Measurements from ENCODE around the gene CYB5R2. TPM values are rescaled to one million over a fixed set of nuclear protein-coding genes. Genes with fewer than 3 reads are reported as not detected.

CYB5R2 gene
- total RNA-seq, 2 donors from 2014 or later: 14.1 to 52.5 TPM

DNA sequence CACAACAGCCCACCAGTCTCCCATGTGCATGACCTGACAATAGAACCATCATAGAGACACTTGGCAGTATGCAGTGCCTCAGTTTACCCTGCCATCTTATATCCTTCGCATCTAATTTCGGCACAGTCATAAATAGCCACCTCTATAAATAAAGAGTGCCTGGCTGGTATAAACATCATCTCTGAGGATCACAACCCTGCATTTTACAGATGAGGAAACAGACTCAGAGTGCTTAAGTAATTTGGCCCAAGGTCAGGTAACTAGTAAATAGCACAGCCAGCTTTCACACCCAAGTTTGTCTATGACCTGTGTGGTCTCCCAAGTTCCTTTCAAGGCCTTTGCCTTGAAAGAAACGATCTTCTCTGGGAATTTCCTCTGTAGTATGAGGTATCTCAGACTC is 44.6 kb downstream of the CYB5R2 start:
- H3K9me3 ChIP-seq: no peaks in the 10 kb centered on the region
- WGBS: 86% methylated on average over 3 of the region's 3 CpGs
- DNase-seq (ENCODE audit: low spot score): no peak
- H3K4me1 ChIP-seq (replicated peaks): peaks cover 4% of the 10 kb centered on the region
- TF ChIP-seq, protein P1, sequence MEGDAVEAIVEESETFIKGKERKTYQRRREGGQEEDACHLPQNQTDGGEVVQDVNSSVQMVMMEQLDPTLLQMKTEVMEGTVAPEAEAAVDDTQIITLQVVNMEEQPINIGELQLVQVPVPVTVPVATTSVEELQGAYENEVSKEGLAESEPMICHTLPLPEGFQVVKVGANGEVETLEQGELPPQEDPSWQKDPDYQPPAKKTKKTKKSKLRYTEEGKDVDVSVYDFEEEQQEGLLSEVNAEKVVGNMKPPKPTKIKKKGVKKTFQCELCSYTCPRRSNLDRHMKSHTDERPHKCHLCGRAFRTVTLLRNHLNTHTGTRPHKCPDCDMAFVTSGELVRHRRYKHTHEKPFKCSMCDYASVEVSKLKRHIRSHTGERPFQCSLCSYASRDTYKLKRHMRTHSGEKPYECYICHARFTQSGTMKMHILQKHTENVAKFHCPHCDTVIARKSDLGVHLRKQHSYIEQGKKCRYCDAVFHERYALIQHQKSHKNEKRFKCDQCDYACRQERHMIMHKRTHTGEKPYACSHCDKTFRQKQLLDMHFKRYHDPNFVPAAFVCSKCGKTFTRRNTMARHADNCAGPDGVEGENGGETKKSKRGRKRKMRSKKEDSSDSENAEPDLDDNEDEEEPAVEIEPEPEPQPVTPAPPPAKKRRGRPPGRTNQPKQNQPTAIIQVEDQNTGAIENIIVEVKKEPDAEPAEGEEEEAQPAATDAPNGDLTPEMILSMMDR (IDR thresholded peaks at IDR 0.05): no peak
- TF ChIP-seq POLR2A (IDR thresholded peaks at IDR 0.05): no peak
- no peak for TF ChIP-seq POLR2AphosphoS5 (IDR thresholded peaks at IDR 0.05)
- no peaks in the 10 kb centered on the region for H3K36me3 ChIP-seq
- H3K4me3 ChIP-seq: no peak overlapping the region
- H3K27ac ChIP-seq: no peak overlapping the region
- H3K27me3 ChIP-seq (replicated peaks; ENCODE audit: insufficient read depth): no peaks in the 10 kb centered on the region
- intact Hi-C loops (cut with DNase I): no loop called here

DNA sequence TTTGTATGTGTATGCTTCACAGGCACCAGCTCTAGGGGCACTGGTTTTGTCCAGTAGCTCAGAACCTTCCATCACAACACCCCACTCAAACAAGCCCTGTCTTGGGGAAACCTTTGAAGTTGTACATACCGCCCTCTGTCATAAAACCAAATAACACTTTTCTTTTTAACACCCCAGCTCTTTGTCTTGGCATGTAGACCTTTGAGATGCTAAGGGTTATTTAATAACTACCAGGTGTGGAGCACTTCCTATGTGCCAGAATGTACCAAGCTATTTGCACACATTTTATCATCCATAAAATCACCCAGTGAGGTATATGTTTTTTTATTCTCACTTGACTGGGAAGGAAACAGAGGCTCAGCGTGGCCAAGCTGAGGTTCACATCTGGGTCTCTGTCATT is 50.6 kb downstream of the CYB5R2 start:
- 46% methylated on average over 2 of the region's 2 CpGs for WGBS
- DNase-seq (ENCODE audit: low spot score): no peak
- TF ChIP-seq POLR2A (IDR thresholded peaks at IDR 0.05) (no peak), POLR2AphosphoS5 (IDR thresholded peaks at IDR 0.05) (no peak)
- TF ChIP-seq, protein P1 (IDR thresholded peaks at IDR 0.05): no peak
- Histone ChIP-seq H3K4me3 (no peak overlapping the region), H3K27me3 (replicated peaks; ENCODE audit: insufficient read depth) (no peaks in the 10 kb centered on the region), H3K36me3 (no peaks in the 10 kb centered on the region), H3K27ac (no peak overlapping the region), H3K4me1 (replicated peaks) (no peaks in the 10 kb centered on the region), H3K9me3 (no peaks in the 10 kb centered on the region)
- intact Hi-C loops (cut with DNase I): no loop called here

DNA sequence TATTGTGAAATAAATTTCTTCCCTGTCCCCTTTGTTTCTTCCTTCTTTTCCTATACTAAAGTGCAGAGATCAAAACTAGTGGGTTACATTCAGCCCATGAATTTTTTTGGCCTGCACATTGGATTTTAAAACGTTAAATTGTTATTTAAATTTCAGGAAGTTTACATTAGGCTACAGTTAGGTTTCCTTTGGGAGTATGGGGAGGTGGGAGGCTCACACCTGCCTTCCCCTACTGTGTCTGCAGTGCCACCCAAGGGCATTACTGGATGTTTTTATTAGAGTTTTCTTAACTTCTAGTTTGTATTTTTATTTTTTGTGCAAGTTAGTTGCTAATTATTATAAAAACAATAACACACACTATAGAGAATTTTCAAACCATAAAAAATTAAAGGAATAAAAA is 51.7 kb downstream of the CYB5R2 start:
- Histone ChIP-seq H3K4me3 (no peak overlapping the region), H3K36me3 (no peaks in the 10 kb centered on the region), H3K4me1 (replicated peaks) (no peaks in the 10 kb centered on the region), H3K9me3 (no peaks in the 10 kb centered on the region), H3K27ac (no peak overlapping the region), H3K27me3 (replicated peaks; ENCODE audit: insufficient read depth) (no peaks in the 10 kb centered on the region)
- TF ChIP-seq, protein P1 (IDR thresholded peaks at IDR 0.05): no peak
- no peak for TF ChIP-seq POLR2A (IDR thresholded peaks at IDR 0.05)
- TF ChIP-seq POLR2AphosphoS5 (IDR thresholded peaks at IDR 0.05): no peak
- 36% methylated on average over 1 of the region's 1 CpG for WGBS
- intact Hi-C loops (cut with DNase I): no loop called here
- DNase-seq (ENCODE audit: low spot score): no peak

DNA sequence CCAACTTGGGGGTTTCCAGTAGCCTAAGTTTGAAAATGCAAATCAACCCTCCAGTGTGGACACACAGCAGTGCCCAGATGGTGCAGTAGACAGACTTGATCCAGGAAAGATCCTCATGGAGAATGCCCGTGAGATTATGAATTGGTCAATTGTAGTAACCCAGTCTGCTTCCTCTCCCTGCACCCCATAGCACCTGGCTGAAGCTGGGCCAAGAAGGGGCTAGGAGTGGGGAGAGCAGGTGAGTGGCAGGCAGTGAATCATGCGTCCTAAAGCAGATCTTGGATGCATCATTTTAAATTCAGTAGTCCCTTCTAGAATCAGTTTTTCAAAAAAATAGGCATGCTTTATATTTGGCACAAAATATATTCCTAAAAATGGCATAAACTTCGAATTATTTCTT is 52.2 kb downstream of the CYB5R2 start:
- intact Hi-C loops (cut with DNase I): no loop called here
- no peaks in the 10 kb centered on the region for H3K36me3 ChIP-seq
- WGBS: 90% methylated on average over 3 of the region's 3 CpGs

DNA sequence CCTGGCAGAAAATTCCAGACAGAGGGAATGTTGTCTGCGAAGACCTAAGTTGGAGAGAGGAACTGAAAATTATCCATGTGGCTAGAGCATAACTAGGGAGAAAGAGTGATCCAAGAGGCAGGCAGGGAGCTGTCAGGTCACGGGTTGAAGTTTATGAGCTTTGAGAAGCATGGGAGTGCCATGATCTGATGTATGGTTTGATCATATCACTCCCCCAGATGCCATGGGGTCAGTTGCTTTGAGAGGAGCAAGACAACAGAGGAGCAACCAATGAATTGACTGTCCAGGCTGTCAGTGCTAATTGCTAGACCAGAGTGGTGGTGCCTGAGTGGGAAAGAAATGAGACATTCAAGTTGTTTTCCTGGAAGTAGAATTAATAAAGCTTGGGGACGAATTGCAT is 54.0 kb downstream of the CYB5R2 start:
- no peaks in the 10 kb centered on the region for H3K4me1 ChIP-seq (replicated peaks)
- H3K27ac ChIP-seq: no peak overlapping the region
- WGBS: 81% methylated on average over 3 of the region's 3 CpGs
- TF ChIP-seq POLR2A (IDR thresholded peaks at IDR 0.05): no peak
- TF ChIP-seq, protein P1 (IDR thresholded peaks at IDR 0.05): no peak
- no peaks in the 10 kb centered on the region for H3K36me3 ChIP-seq
- H3K27me3 ChIP-seq (replicated peaks; ENCODE audit: insufficient read depth): no peaks in the 10 kb centered on the region
- no peak overlapping the region for H3K4me3 ChIP-seq
- intact Hi-C loops (cut with DNase I): no loop called here
- no peaks in the 10 kb centered on the region for H3K9me3 ChIP-seq
- DNase-seq (ENCODE audit: low spot score): no peak

More for the DNA sequence above, 52.2 kb downstream of the CYB5R2 start:
- Histone ChIP-seq H3K27ac (no peak overlapping the region), H3K27me3 (replicated peaks; ENCODE audit: insufficient read depth) (no peaks in the 10 kb centered on the region), H3K4me1 (replicated peaks) (no peaks in the 10 kb centered on the region), H3K4me3 (no peak overlapping the region), H3K9me3 (no peaks in the 10 kb centered on the region)
- no peak for DNase-seq (ENCODE audit: low spot score)
- TF ChIP-seq POLR2A (IDR thresholded peaks at IDR 0.05): no peak

Measured in prostate gland (tissue), 2 donors.